HepG2 (cell line): ENCODE data around the gene KIF1C. TPM values are rescaled to one million over a fixed set of nuclear protein-coding genes. Genes with fewer than 3 reads are reported as not detected.

Source experiments
- ASH2L ChIP-seq: fragments of 300-600, 200-600 bp; sonication (generic); IDR thresholded peaks from 2 replicates; pipeline ENCODE4 v1.7.0; 2017; ENCODE audit warnings: low read depth, mild to moderate bottlenecking, moderate library complexity, mixed read lengths, low read length; ENCODE audit not compliant: insufficient read length
- CCAR2 ChIP-seq: fragments of 200-400 bp; formaldehyde crosslinking; optimal IDR thresholded peaks from 2 replicates; pipeline ENCODE3; 2018; ENCODE audit warnings: low read depth, mild to moderate bottlenecking, low read length, moderate library complexity
- ETV5 ChIP-seq: IDR thresholded peaks from 2 replicates; pipeline ENCODE4 v1.6.1; 2018; ENCODE audit warnings: missing biosample characterization, missing genetic modification reagents, inconsistent platforms, borderline replicate concordance
- GABPA ChIP-seq, 2 experiments: IDR thresholded peaks; 2 replicates each; pipeline ENCODE4 v1.6.1; 2011 to 2016; ENCODE audit warnings: low read depth in 2 of 2, low read length in 1 of 2, missing biosample characterization in 1 of 2, missing genetic modification characterization in 1 of 2
- MAZ ChIP-seq, 2 experiments: sonication (generic) in 1 of 2; formaldehyde crosslinking in 1 of 2; IDR thresholded peaks; 2 replicates each; pipeline versions ENCODE4 v1.5.0 to v1.6.1; 2012 to 2020; ENCODE audit warnings: low read depth in 2 of 2, mild to moderate bottlenecking in 2 of 2, borderline replicate concordance in 1 of 2, improper control_type of control experiment in 1 of 2, low read length in 1 of 2, missing genetic modification reagents in 1 of 2, moderate library complexity in 1 of 2
- RAD21 ChIP-seq: fragments of 450-650 bp; formaldehyde crosslinking; IDR thresholded peaks from 2 replicates; pipeline ENCODE4 v1.5.0; 2020; ENCODE audit warnings: mild to moderate bottlenecking
- RBM39 ChIP-seq: fragments of 200-400 bp; formaldehyde crosslinking; IDR thresholded peaks from one replicate; pipeline ENCODE4 v1.6.1; 2018; ENCODE audit warnings: antibody characterized with exemption, mild to moderate bottlenecking, low read depth, low read length; ENCODE audit not compliant: poor library complexity, severe bottlenecking
- SMYD3 ChIP-seq: sonication (generic); formaldehyde crosslinking; IDR thresholded peaks from 2 replicates; pipeline ENCODE4 v1.8.1; 2023; ENCODE audit warnings: mild to moderate bottlenecking, missing genetic modification reagents
- SPEN ChIP-seq: sonication (generic); formaldehyde crosslinking; IDR thresholded peaks from 2 replicates; pipeline ENCODE4 v1.5.1; 2020; ENCODE audit warnings: low read depth, mild to moderate bottlenecking, missing genetic modification reagents
- SSRP1 ChIP-seq: IDR thresholded peaks from 2 replicates; pipeline ENCODE4 v1.6.1; 2016; ENCODE audit warnings: control low read depth
- TEAD2 ChIP-seq: sonication (generic); formaldehyde crosslinking; IDR thresholded peaks from 2 replicates; pipeline ENCODE4 v1.9.0; 2021; ENCODE audit warnings: missing genetic modification reagents
- ZBTB20 ChIP-seq: sonication (generic); formaldehyde crosslinking; IDR thresholded peaks from 2 replicates; pipeline ENCODE4 v1.8.1; 2023; ENCODE audit warnings: missing genetic modification reagents, low read depth, mild to moderate bottlenecking, borderline replicate concordance
- ZBTB21 ChIP-seq: sonication (generic); formaldehyde crosslinking; IDR thresholded peaks from 2 replicates; pipeline ENCODE4 v1.4.0; 2020; ENCODE audit warnings: missing genetic modification reagents
- ZNF326 ChIP-seq: sonication (generic); formaldehyde crosslinking; IDR thresholded peaks from 2 replicates; pipeline ENCODE4 v1.4.0; 2020; ENCODE audit warnings: missing genetic modification reagents, borderline replicate concordance
- ZNF432 ChIP-seq: sonication (generic); formaldehyde crosslinking; IDR thresholded peaks from 2 replicates; pipeline ENCODE4 v1.5.0; 2020; ENCODE audit warnings: missing genetic modification reagents, mild to moderate bottlenecking, borderline replicate concordance
- ZNF512 ChIP-seq: sonication (generic); formaldehyde crosslinking; IDR thresholded peaks from 2 replicates; pipeline ENCODE4 v1.4.0; 2020; ENCODE audit warnings: mild to moderate bottlenecking, missing genetic modification reagents
- ZNF773 ChIP-seq: sonication (generic); formaldehyde crosslinking; IDR thresholded peaks from 2 replicates; pipeline ENCODE4 v1.4.0; 2020; ENCODE audit warnings: missing genetic modification reagents, borderline replicate concordance
- ZNF839 ChIP-seq: sonication (generic); formaldehyde crosslinking; IDR thresholded peaks from 2 replicates; pipeline ENCODE4 v1.4.0; 2020; ENCODE audit warnings: missing genetic modification reagents, mild to moderate bottlenecking, borderline replicate concordance
- polyA plus RNA-seq, 8 experiments: library from polyadenylated mRNA; depleted of rRNA in 3 of 8; stranded (reverse) in 7 of 8; unstranded in 1 of 8; fragments of >200 nt; fragmentation: Illumina TruSeq in 4 of 8; extraction: Trizol in 4 of 8; gene quantifications; 2 replicates each; pipeline versions ENCODE4 v1.2.1 to v1.2.3, GENCODE V29; 2011 to 2016; ENCODE audit warnings: low read depth in 4 of 8, missing spikeins in 1 of 8, mixed read lengths in 1 of 8; ENCODE audit not compliant: insufficient read depth in 1 of 8
- total RNA-seq, 5 experiments: library from RNA; depleted of rRNA; stranded (reverse); fragments of >200 nt; fragmentation: Illumina TruSeq; extraction: Trizol; gene quantifications; 2 replicates each; pipeline ENCODE4 v1.2.3, GENCODE V29; 2016; ENCODE audit warnings: low read depth in 1 of 5
- TF ChIP-seq, protein P1 (sequence below): IDR thresholded peaks from 2 replicates; pipeline ENCODE4 v1.6.1; 2018; ENCODE audit warnings: missing genetic modification reagents
- TF ChIP-seq, protein P2 (sequence below): sonication (generic); formaldehyde crosslinking; IDR thresholded peaks from 2 replicates; pipeline ENCODE4 v1.8.0; 2023; ENCODE audit warnings: mild to moderate bottlenecking, missing genetic modification reagents
- TF ChIP-seq, protein P3 (sequence below): IDR thresholded peaks from 2 replicates; pipeline ENCODE4 v1.6.1; 2016; ENCODE audit warnings: low read depth, control low read depth
- TF ChIP-seq, protein P4 (sequence below): sonication (generic); formaldehyde crosslinking; IDR thresholded peaks from 2 replicates; pipeline ENCODE4 v1.4.0; 2020; ENCODE audit warnings: missing genetic modification reagents
- TF ChIP-seq, protein P5 (sequence below): sonication (generic); formaldehyde crosslinking; IDR thresholded peaks from 2 replicates; pipeline ENCODE4 v1.4.0; 2020; ENCODE audit warnings: mild to moderate bottlenecking, missing genetic modification reagents

The KIF1C gene
- total and polyA plus RNA-seq, 2 of the 13 experiments (the other 11 are each of a cell fraction or from before 2014, with no cell fraction given): 70.0 to 104 TPM

- TF ChIP-seq, protein P1, sequence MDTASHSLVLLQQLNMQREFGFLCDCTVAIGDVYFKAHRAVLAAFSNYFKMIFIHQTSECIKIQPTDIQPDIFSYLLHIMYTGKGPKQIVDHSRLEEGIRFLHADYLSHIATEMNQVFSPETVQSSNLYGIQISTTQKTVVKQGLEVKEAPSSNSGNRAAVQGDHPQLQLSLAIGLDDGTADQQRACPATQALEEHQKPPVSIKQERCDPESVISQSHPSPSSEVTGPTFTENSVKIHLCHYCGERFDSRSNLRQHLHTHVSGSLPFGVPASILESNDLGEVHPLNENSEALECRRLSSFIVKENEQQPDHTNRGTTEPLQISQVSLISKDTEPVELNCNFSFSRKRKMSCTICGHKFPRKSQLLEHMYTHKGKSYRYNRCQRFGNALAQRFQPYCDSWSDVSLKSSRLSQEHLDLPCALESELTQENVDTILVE: peak; percentile 8; the same call in 1 of the 2 replicates
- TF ChIP-seq RBM39 (no peak), SPEN (CRISPR knock-in tag) (no peak), ETV5 (peak; percentile 12; the same call in 1 of the 2 replicates), TEAD2 (CRISPR knock-in tag) (no peak), SMYD3 (no peak), ZBTB21 (CRISPR knock-in tag) (no peak), GABPA (IDR thresholded peaks at IDR 0.05; ENCODE audit: low read depth, low read length) (peak; percentile 41), GABPA (CRISPR knock-in tag; IDR thresholded peaks at IDR 0.05; ENCODE audit: low read depth) (peak; percentile 52; the same call in 1 of the 2 replicates), ZNF839 (no peak), CCAR2 (no peak), ZNF326 (CRISPR knock-in tag) (no peak), ZBTB20 (CRISPR knock-in tag) (no peak), SSRP1 (0 out of 2 replicates have a peak, but pooled peaks have one; percentile 32), RAD21 (peak; percentile 30), ZNF773 (no peak), ZNF512 (CRISPR knock-in tag) (no peak), ZNF432 (CRISPR knock-in tag) (no peak), ASH2L (no peak), MAZ (IDR thresholded peaks at IDR 0.05; ENCODE audit: borderline replicate concordance, low read depth, low read length) (no peak), MAZ (CRISPR knock-in tag; IDR thresholded peaks at IDR 0.05; ENCODE audit: low read depth) (peak; percentile 24; the same call in 1 of the 2 replicates)
- TF ChIP-seq, protein P2, sequence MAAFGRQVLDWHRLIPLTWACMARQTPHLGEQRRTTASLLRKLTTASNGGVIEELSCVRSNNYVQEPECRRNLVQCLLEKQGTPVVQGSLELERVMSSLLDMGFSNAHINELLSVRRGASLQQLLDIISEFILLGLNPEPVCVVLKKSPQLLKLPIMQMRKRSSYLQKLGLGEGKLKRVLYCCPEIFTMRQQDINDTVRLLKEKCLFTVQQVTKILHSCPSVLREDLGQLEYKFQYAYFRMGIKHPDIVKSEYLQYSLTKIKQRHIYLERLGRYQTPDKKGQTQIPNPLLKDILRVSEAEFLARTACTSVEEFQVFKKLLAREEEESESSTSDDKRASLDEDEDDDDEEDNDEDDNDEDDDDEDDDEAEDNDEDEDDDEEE: peak; percentile 5; the same call in 1 of the 2 replicates
- TF ChIP-seq, protein P3, sequence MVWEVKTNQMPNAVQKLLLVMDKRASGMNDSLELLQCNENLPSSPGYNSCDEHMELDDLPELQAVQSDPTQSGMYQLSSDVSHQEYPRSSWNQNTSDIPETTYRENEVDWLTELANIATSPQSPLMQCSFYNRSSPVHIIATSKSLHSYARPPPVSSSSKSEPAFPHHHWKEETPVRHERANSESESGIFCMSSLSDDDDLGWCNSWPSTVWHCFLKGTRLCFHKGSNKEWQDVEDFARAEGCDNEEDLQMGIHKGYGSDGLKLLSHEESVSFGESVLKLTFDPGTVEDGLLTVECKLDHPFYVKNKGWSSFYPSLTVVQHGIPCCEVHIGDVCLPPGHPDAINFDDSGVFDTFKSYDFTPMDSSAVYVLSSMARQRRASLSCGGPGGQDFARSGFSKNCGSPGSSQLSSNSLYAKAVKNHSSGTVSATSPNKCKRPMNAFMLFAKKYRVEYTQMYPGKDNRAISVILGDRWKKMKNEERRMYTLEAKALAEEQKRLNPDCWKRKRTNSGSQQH (CRISPR knock-in tag): peak; percentile 53; the same call in 1 of the 2 replicates
- TF ChIP-seq, protein P4, sequence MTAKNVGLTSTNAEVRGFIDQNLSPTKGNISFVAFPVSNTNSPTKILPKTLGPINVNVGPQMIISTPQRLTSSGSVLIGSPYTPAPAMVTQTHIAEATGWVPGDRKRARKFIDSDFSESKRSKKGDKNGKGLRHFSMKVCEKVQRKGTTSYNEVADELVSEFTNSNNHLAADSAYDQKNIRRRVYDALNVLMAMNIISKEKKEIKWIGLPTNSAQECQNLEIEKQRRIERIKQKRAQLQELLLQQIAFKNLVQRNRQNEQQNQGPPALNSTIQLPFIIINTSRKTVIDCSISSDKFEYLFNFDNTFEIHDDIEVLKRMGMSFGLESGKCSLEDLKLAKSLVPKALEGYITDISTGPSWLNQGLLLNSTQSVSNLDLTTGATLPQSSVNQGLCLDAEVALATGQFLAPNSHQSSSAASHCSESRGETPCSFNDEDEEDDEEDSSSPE (CRISPR knock-in tag): 0 out of 2 replicates have a peak, but pooled peaks have one; percentile 48
- TF ChIP-seq, protein P5, sequence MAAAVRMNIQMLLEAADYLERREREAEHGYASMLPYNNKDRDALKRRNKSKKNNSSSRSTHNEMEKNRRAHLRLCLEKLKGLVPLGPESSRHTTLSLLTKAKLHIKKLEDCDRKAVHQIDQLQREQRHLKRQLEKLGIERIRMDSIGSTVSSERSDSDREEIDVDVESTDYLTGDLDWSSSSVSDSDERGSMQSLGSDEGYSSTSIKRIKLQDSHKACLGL: no peak
These were observed 48.8 kb upstream of the KIF1C start (continued) for GRCh38 chr17:4948931-4949320.
